Calu3 (cell line): ENCODE results near the gene KIF25. TPM values are rescaled to one million over a fixed set of nuclear protein-coding genes. Genes with fewer than 3 reads are reported as not detected.

ENCODE experiments used
- BruUV-seq: library from RNA; stranded (reverse); fragments of 400-500 nt; replicated peaks from 2 replicates; lab custom pipeline; 2021; lab: Mats Ljungman, UMichigan
- CTCF ChIA-PET: fragments of 300-600 bp; sonication (Branson Sonifier 250); formaldehyde crosslinking; loops from one replicate; lab custom pipeline; 2022; ENCODE audit warnings: antibody characterized with exemption; lab: Charles Lee
- DNase-seq: peaks from one replicate; pipeline ENCODE4 v3.0.0; 2022
- H3K27ac Mint-ChIP-seq: one replicate; pipeline ENCODE4 v1.8.0; 2022; ENCODE audit warnings: mixed read lengths; ENCODE audit not compliant: unreplicated experiment
- H3K27me3 Mint-ChIP-seq: one replicate; pipeline ENCODE4 v1.8.0; 2022; ENCODE audit warnings: mixed read lengths; ENCODE audit not compliant: unreplicated experiment
- H3K36me3 Mint-ChIP-seq: one replicate; pipeline ENCODE4 v1.8.0; 2022; ENCODE audit warnings: mild to moderate bottlenecking, moderate library complexity, mixed read lengths; ENCODE audit not compliant: insufficient read depth, unreplicated experiment
- H3K4me1 Mint-ChIP-seq: one replicate; pipeline ENCODE4 v1.8.0; 2022; ENCODE audit warnings: mild to moderate bottlenecking, low read depth, mixed read lengths; ENCODE audit not compliant: unreplicated experiment
- H3K4me3 Mint-ChIP-seq: one replicate; pipeline ENCODE4 v1.8.0; 2022; ENCODE audit warnings: mild to moderate bottlenecking, low read depth, moderate library complexity, mixed read lengths; ENCODE audit not compliant: unreplicated experiment
- H3K9me3 Mint-ChIP-seq: one replicate; pipeline ENCODE4 v1.8.0; 2022; ENCODE audit warnings: low read depth, mixed read lengths; ENCODE audit not compliant: unreplicated experiment
- CTCF ChIP-seq: fragments of 200-600 bp; IDR thresholded peaks from one replicate; pipeline ENCODE4 v1.8.0; 2022; ENCODE audit warnings: antibody characterized with exemption; ENCODE audit not compliant: unreplicated experiment
- intact Hi-C: fragments of 100-400 bp; cut with micrococcal nuclease; formaldehyde crosslinking; loops from one replicate; pipeline ENCODE4 v1.10.0; 2022; ENCODE audit not compliant: unreplicated experiment
- total RNA-seq: library from RNA; stranded (reverse); gene quantifications from 2 replicates; pipeline ENCODE4 v1.2.3, GENCODE V29; 2022

KIF25 gene
- total RNA-seq, 1 experiment from 2014 or later, result not detected

GRCh38 chr6:167977717-167978467 lies 19.6 kb upstream of the KIF25 start:
- DNase-seq, result no peak
- Mint-ChIP-seq H3K4me1 (no peaks in the 10 kb centered on the region), H3K27me3 (peaks cover 23% of the 10 kb centered on the region), H3K9me3 (no peaks in the 10 kb centered on the region), H3K27ac (no peak overlapping the region), H3K36me3 (no peaks in the 10 kb centered on the region), H3K4me3 (no peak overlapping the region)
- no peak for TF ChIP-seq CTCF
- CTCF ChIA-PET, result no interaction called here
- no TSS peak for BruUV-seq
- intact Hi-C loops, result no loop called here

GRCh38 chr6:167978607-167979006 lies 18.9 kb upstream of the KIF25 start:
- DNase-seq, result no peak
- no TSS peak for BruUV-seq
- Mint-ChIP-seq H3K4me1 (no peaks in the 10 kb centered on the region), H3K36me3 (no peaks in the 10 kb centered on the region), H3K27ac (no peak overlapping the region), H3K27me3 (peaks cover 29% of the 10 kb centered on the region), H3K9me3 (no peaks in the 10 kb centered on the region), H3K4me3 (no peak overlapping the region)
- no peak for TF ChIP-seq CTCF
- CTCF ChIA-PET, result no interaction called here
- intact Hi-C loops, result no loop called here

GRCh38 chr6:167979436-167980139 lies 17.9 kb upstream of the KIF25 start:
- BruUV-seq, result no TSS peak
- CTCF ChIA-PET, result interaction anchor here (0.7 kb wide), 1 partner anchor 741 kb away, joined by 3 read pairs; no protein-coding TSS in a partner anchor
- H3K27me3 Mint-ChIP-seq, result peaks cover 38% of the 10 kb centered on the region
- no peak overlapping the region for H3K27ac Mint-ChIP-seq
- H3K4me3 Mint-ChIP-seq, result no peak overlapping the region
- no peaks in the 10 kb centered on the region for H3K9me3 Mint-ChIP-seq
- intact Hi-C loops, result no loop called here
- no peaks in the 10 kb centered on the region for H3K36me3 Mint-ChIP-seq
- no peaks in the 10 kb centered on the region for H3K4me1 Mint-ChIP-seq
- DNase-seq, result no peak
- no peak for TF ChIP-seq CTCF

- no peaks in the 10 kb centered on the region for H3K36me3 Mint-ChIP-seq
- no TSS peak for BruUV-seq
- no peaks in the 10 kb centered on the region for H3K9me3 Mint-ChIP-seq
- CTCF ChIA-PET, result interaction anchor here (0.7 kb wide), 2 partner anchors 60 to 345 kb away, joined by 3 read pairs; no protein-coding TSS in a partner anchor
- H3K4me3 Mint-ChIP-seq, result no peak overlapping the region
- peaks cover 53% of the 10 kb centered on the region for H3K27me3 Mint-ChIP-seq
- H3K27ac Mint-ChIP-seq, result no peak overlapping the region
- TF ChIP-seq CTCF, result no peak
- intact Hi-C loops, result no loop called here
- no peaks in the 10 kb centered on the region for H3K4me1 Mint-ChIP-seq
- no peak for DNase-seq
Observed at GRCh38 chr6:167980911-167981580, 16.4 kb upstream of the KIF25 start.
